Peyer's patch (tissue), 4 donors: ENCODE measurements around the gene UPF2.

ENCODE experiments used
- POLR2A ChIP-seq, 2 donors: fragments of 450-650 bp; IDR thresholded peaks; one replicate each; pipeline ENCODE4 v1.5.1; 2017; ENCODE audit warnings: antibody characterized with exemption in 2 of 2, mild to moderate bottlenecking in 2 of 2, moderate library complexity in 2 of 2
- TF ChIP-seq, protein P1 (sequence below), 6 experiments: fragments of 450-650 bp in 4 of 6; fragments of 200-600 bp in 2 of 6; sonication (generic) in 1 of 6; IDR thresholded peaks; one replicate each; pipeline ENCODE4 v1.5.1; 2017 to 2019; ENCODE audit warnings: antibody characterized with exemption in 6 of 6, mild to moderate bottlenecking in 3 of 6, moderate library complexity in 1 of 6

DNA sequence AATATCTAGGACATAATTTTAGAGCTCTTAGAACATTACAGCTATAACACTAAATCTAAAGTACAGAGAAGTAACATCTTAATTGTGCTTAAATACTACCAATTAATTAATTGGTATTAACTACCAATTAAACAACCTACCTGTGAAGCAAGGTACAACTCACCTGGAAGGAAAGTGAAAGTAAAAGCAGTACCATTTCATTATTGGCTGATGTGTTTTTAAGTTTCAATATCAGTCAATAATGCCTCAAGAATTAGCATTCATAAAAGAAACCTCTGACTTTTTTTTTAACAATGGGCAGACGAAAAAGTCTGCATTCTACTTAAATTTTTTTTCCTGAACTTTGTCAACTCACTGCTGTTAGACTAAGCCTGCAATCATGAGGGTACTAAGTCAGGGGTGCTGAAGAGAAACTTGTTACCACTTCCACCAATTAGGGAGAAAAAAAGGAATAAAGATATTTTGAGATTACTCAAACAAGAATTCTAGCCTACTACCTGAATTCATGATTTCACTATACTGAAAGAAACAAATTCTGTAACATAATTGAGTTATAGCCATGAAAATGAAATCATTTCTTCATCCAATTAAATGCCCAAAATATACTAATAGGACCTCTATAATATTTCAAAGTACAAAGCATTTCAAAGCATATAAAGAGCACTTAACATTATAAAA, 19.9 kb downstream of the UPF2 start:
- TF ChIP-seq, protein P1, sequence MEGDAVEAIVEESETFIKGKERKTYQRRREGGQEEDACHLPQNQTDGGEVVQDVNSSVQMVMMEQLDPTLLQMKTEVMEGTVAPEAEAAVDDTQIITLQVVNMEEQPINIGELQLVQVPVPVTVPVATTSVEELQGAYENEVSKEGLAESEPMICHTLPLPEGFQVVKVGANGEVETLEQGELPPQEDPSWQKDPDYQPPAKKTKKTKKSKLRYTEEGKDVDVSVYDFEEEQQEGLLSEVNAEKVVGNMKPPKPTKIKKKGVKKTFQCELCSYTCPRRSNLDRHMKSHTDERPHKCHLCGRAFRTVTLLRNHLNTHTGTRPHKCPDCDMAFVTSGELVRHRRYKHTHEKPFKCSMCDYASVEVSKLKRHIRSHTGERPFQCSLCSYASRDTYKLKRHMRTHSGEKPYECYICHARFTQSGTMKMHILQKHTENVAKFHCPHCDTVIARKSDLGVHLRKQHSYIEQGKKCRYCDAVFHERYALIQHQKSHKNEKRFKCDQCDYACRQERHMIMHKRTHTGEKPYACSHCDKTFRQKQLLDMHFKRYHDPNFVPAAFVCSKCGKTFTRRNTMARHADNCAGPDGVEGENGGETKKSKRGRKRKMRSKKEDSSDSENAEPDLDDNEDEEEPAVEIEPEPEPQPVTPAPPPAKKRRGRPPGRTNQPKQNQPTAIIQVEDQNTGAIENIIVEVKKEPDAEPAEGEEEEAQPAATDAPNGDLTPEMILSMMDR (IDR thresholded peaks at IDR 0.05) = no peak
- no peak for TF ChIP-seq POLR2A (IDR thresholded peaks at IDR 0.05)
